Neural cell (in vitro differentiated cells): Measurements from ENCODE around the gene PTPDC1. TPM values are rescaled to one million over a fixed set of nuclear protein-coding genes. Genes with fewer than 3 reads are reported as not detected.

Experiments used
- H2AFZ ChIP-seq: fragments of 200-600, 300-800 bp; sonication (generic), shearing (Covaris generic); 2 replicates; pipeline ENCODE4 v1.6.0; 2014; ENCODE audit warnings: low read depth, mild to moderate bottlenecking, antibody characterized with exemption, low read length, moderate library complexity
- H3F3A ChIP-seq: fragments of 200-600 bp; shearing (Covaris generic); 2 replicates; pipeline ENCODE4 v1.6.1; 2016; ENCODE audit warnings: mild to moderate bottlenecking, moderate library complexity, mixed read lengths, antibody characterized with exemption, low read length; ENCODE audit not compliant: insufficient read depth, poor library complexity, severe bottlenecking
- H3K27ac ChIP-seq: fragments of 200-600, 300-800 bp; sonication (generic), shearing (Covaris generic); 2 replicates; pipeline ENCODE4 v1.5.1; 2014; ENCODE audit warnings: mild to moderate bottlenecking, low read length, moderate library complexity
- H3K27me3 ChIP-seq: fragments of 300-800, 200-600 bp; sonication (generic), shearing (Covaris generic); 2 replicates; pipeline ENCODE4 v1.6.0; 2014; ENCODE audit warnings: mild to moderate bottlenecking, low read depth, low read length, moderate library complexity; ENCODE audit not compliant: insufficient read depth
- H3K36me3 ChIP-seq: fragments of 300-800, 200-600 bp; sonication (generic), shearing (Covaris generic); 2 replicates; pipeline ENCODE4 v1.5.1; 2014; ENCODE audit warnings: mild to moderate bottlenecking, antibody characterized with exemption, low read length, moderate library complexity; ENCODE audit not compliant: insufficient read depth
- H3K4me2 ChIP-seq: fragments of 300-800, 200-600 bp; sonication (generic), shearing (Covaris generic); 2 replicates; pipeline ENCODE4 v1.6.0; 2014; ENCODE audit warnings: mild to moderate bottlenecking, low read length
- H3K4me3 ChIP-seq: fragments of 300-800, 200-600 bp; sonication (generic), shearing (Covaris generic); 2 replicates; pipeline ENCODE4 v1.5.1; 2014; ENCODE audit warnings: mild to moderate bottlenecking, low read length, moderate library complexity
- H3K79me2 ChIP-seq: fragments of 200-600 bp; shearing (Covaris generic); replicated peaks from 2 replicates; pipeline ENCODE4 v1.6.0; 2014; ENCODE audit warnings: mild to moderate bottlenecking, low read length, moderate library complexity; ENCODE audit not compliant: insufficient read depth
- H3K9ac ChIP-seq: fragments of 300-800, 200-600 bp; sonication (generic), shearing (Covaris generic); 2 replicates; pipeline ENCODE4 v1.6.1; 2016; ENCODE audit warnings: mild to moderate bottlenecking, low read length, mixed read lengths
- H3K9me2 ChIP-seq: fragments of 200-600 bp; shearing (Covaris generic); 2 replicates; pipeline ENCODE4 v1.6.1; 2016; ENCODE audit warnings: mild to moderate bottlenecking, low read length, mixed read lengths; ENCODE audit not compliant: insufficient read depth
- H3K9me3 ChIP-seq: fragments of 200-600, 300-800 bp; sonication (generic), shearing (Covaris generic); 2 replicates; pipeline ENCODE4 v1.6.1; 2016; ENCODE audit warnings: mild to moderate bottlenecking, mixed run types, low read length, moderate library complexity, mixed read lengths
- H4K20me1 ChIP-seq: fragments of 200-600 bp; shearing (Covaris generic); 2 replicates; pipeline ENCODE4 v1.6.1; 2016; ENCODE audit warnings: mild to moderate bottlenecking, mixed run types; ENCODE audit not compliant: insufficient read depth
- EP300 ChIP-seq: fragments of 450-650 bp; conservative IDR thresholded peaks from 2 replicates; pipeline ENCODE4 v1.6.1; 2014; ENCODE audit warnings: antibody characterized with exemption, mild to moderate bottlenecking, moderate library complexity; ENCODE audit not compliant: poor library complexity, severe bottlenecking
- EZH2 ChIP-seq: fragments of 200-600, 300-800 bp; shearing (Covaris generic), sonication (generic); IDR thresholded peaks from 2 replicates; pipeline ENCODE4 v1.6.1; 2014; ENCODE audit warnings: antibody characterized with exemption, low read length, borderline replicate concordance, mild to moderate bottlenecking; ENCODE audit not compliant: insufficient read depth, poor library complexity, severe bottlenecking
- MXI1 ChIP-seq: fragments of 450-650 bp; conservative IDR thresholded peaks from 2 replicates; pipeline ENCODE4 v1.6.1; 2014; ENCODE audit warnings: antibody characterized with exemption, mild to moderate bottlenecking; ENCODE audit not compliant: poor library complexity, severe bottlenecking
- POLR2AphosphoS5 ChIP-seq: IDR thresholded peaks from 2 replicates; pipeline ENCODE4 v1.6.1; 2012
- RAD21 ChIP-seq: fragments of 450-650 bp; conservative IDR thresholded peaks from 2 replicates; pipeline ENCODE4 v1.6.1; 2014; ENCODE audit warnings: antibody characterized with exemption, mild to moderate bottlenecking, moderate library complexity
- SMC3 ChIP-seq: fragments of 450-650 bp; conservative IDR thresholded peaks from 2 replicates; pipeline ENCODE4 v1.6.1; 2014; ENCODE audit warnings: antibody characterized with exemption, mild to moderate bottlenecking, moderate library complexity; ENCODE audit not compliant: poor library complexity
- TAF1 ChIP-seq: IDR thresholded peaks from 2 replicates; pipeline ENCODE4 v1.6.1; 2012; ENCODE audit warnings: low read depth
- polyA plus RNA-seq: library from polyadenylated mRNA; depleted of rRNA; stranded (reverse); fragments of >200 nt; gene quantifications from 2 replicates; pipeline ENCODE4 v1.2.3, GENCODE V29; 2014
- TF ChIP-seq, protein P1 (sequence below): IDR thresholded peaks from 2 replicates; pipeline ENCODE4 v1.6.1; 2012; ENCODE audit warnings: borderline replicate concordance
- TF ChIP-seq, protein P2 (sequence below): fragments of 450-650 bp; IDR thresholded peaks from 2 replicates; pipeline ENCODE4 v1.5.1; 2014; ENCODE audit warnings: antibody characterized with exemption, mild to moderate bottlenecking, moderate library complexity; ENCODE audit not compliant: poor library complexity, severe bottlenecking

The PTPDC1 gene
- polyA plus RNA-seq, 1 donor from 2014 or later = 23.7 TPM

DNA sequence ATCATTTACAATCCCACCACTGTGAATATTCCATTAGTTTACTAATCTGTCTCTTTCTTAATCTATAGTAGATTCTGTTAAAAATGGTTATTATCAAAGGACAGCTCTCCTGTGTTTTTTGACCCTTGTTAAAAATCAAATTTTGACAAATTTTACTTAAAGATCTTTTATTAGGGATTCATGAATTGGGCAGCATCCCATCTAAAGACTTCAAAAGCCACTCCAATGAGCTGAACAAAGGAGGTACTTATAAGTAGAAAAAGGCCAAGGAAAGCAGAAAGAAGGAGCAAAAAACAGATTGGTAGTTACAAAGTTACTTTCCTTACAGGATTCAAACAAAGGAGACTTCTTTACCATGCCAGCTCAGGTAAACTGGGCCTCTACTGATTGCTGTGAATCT lies 44.5 kb upstream of the PTPDC1 start:
- Histone ChIP-seq H3K4me3 (no peak overlapping the region), H3K9me2 (no peaks in the 10 kb centered on the region), H3K27ac (no peak overlapping the region), H3F3A (no peaks in the 10 kb centered on the region), H3K9ac (no peak overlapping the region), H3K79me2 (no peaks in the 10 kb centered on the region), H4K20me1 (no peaks in the 10 kb centered on the region), H3K27me3 (no peaks in the 10 kb centered on the region), H2AFZ (no peak overlapping the region), H3K36me3 (no peaks in the 10 kb centered on the region), H3K9me3 (no peaks in the 10 kb centered on the region), H3K4me2 (no peak overlapping the region)
- TF ChIP-seq RAD21 (no peak), MXI1 (no peak), TAF1 (no peak), EZH2 (no peak), EP300 (no peak), POLR2AphosphoS5 (no peak), SMC3 (no peak)
- TF ChIP-seq, protein P1, sequence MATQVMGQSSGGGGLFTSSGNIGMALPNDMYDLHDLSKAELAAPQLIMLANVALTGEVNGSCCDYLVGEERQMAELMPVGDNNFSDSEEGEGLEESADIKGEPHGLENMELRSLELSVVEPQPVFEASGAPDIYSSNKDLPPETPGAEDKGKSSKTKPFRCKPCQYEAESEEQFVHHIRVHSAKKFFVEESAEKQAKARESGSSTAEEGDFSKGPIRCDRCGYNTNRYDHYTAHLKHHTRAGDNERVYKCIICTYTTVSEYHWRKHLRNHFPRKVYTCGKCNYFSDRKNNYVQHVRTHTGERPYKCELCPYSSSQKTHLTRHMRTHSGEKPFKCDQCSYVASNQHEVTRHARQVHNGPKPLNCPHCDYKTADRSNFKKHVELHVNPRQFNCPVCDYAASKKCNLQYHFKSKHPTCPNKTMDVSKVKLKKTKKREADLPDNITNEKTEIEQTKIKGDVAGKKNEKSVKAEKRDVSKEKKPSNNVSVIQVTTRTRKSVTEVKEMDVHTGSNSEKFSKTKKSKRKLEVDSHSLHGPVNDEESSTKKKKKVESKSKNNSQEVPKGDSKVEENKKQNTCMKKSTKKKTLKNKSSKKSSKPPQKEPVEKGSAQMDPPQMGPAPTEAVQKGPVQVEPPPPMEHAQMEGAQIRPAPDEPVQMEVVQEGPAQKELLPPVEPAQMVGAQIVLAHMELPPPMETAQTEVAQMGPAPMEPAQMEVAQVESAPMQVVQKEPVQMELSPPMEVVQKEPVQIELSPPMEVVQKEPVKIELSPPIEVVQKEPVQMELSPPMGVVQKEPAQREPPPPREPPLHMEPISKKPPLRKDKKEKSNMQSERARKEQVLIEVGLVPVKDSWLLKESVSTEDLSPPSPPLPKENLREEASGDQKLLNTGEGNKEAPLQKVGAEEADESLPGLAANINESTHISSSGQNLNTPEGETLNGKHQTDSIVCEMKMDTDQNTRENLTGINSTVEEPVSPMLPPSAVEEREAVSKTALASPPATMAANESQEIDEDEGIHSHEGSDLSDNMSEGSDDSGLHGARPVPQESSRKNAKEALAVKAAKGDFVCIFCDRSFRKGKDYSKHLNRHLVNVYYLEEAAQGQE = no peak

DNA sequence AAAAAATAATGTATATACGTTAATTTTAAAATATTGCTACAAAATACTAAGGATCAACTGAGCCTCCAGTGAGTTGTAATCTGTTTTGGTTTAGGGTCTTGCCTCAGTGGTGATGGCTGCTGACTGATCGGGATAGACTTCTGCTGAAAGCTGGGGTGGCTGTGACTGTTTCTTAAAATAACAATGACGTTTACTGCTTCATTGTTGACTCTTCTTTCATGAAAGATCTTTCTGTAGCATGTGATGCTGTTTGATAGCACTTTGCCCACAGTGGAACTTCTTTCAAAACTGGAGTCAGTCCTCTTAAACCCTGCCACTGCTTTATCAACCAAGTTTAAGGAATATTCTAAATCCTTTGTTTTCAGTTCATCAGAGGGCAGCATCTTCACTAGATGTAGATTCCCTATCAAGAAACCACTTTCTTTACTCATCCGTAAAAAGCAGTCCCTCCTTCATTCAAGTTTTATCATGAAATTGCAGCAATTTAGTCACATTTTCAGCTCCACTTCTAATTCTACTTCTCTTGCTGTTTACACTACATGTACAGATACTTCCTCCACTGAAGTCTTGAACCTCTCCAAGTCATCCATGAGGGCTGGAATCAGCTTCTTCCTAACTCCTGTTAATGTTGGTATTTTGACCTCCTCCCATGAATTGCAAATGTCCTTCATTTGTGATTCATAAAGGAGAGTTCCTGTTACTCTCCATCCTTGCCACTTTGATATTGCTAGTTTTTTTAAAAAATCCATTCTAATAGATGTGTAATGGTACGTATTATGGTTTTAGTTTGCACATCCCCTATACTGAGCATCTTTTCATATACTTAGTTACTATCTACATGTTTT lies 41.5 kb upstream of the PTPDC1 start:
- H3K4me3 ChIP-seq = no peak overlapping the region
- no peaks in the 10 kb centered on the region for H3K9me2 ChIP-seq
- TF ChIP-seq EZH2 = no peak
- TF ChIP-seq, protein P2, sequence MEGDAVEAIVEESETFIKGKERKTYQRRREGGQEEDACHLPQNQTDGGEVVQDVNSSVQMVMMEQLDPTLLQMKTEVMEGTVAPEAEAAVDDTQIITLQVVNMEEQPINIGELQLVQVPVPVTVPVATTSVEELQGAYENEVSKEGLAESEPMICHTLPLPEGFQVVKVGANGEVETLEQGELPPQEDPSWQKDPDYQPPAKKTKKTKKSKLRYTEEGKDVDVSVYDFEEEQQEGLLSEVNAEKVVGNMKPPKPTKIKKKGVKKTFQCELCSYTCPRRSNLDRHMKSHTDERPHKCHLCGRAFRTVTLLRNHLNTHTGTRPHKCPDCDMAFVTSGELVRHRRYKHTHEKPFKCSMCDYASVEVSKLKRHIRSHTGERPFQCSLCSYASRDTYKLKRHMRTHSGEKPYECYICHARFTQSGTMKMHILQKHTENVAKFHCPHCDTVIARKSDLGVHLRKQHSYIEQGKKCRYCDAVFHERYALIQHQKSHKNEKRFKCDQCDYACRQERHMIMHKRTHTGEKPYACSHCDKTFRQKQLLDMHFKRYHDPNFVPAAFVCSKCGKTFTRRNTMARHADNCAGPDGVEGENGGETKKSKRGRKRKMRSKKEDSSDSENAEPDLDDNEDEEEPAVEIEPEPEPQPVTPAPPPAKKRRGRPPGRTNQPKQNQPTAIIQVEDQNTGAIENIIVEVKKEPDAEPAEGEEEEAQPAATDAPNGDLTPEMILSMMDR = no peak
- TF ChIP-seq MXI1 = no peak
- TF ChIP-seq, protein P1 = no peak
- TF ChIP-seq TAF1 = no peak
- no peak for TF ChIP-seq SMC3
- no peak for TF ChIP-seq POLR2AphosphoS5
- no peak for TF ChIP-seq EP300
- TF ChIP-seq RAD21 = no peak
- no peaks in the 10 kb centered on the region for H3K79me2 ChIP-seq
- H3F3A ChIP-seq = no peaks in the 10 kb centered on the region
- no peaks in the 10 kb centered on the region for H3K9me3 ChIP-seq
- H2AFZ ChIP-seq = no peak overlapping the region
- no peak overlapping the region for H3K9ac ChIP-seq
- H3K4me2 ChIP-seq = no peak overlapping the region
- H3K27me3 ChIP-seq = no peaks in the 10 kb centered on the region
- no peaks in the 10 kb centered on the region for H3K36me3 ChIP-seq
- H4K20me1 ChIP-seq = no peaks in the 10 kb centered on the region
- H3K27ac ChIP-seq = no peak overlapping the region
